ENCODE data around the gene SYNC.

The SYNC gene

GRCh38 chr1:32724678-32725614 is 22.4 kb upstream of the SYNC start:
- DNase-seq (ENCODE audit: low read depth): peak; percentile 84
- TF ChIP-seq CTCF (IDR thresholded peaks at IDR 0.05; ENCODE audit: control insufficient read depth, insufficient read depth, low read depth, low read length, missing control alignments): no peak
- H3K4me3 ChIP-seq (ENCODE audit: control insufficient read depth, low read depth, low read length): no peak overlapping the region

GRCh38 chr1:32719681-32720275 is 17.2 kb upstream of the SYNC start:
- DNase-seq (ENCODE audit: low read depth): no peak
- TF ChIP-seq CTCF (IDR thresholded peaks at IDR 0.05; ENCODE audit: control insufficient read depth, insufficient read depth, low read depth, low read length, missing control alignments): no peak
- no peak overlapping the region for H3K4me3 ChIP-seq (ENCODE audit: control insufficient read depth, low read depth, low read length)

- DNase-seq (ENCODE audit: low read depth): no peak
- no peak overlapping the region for H3K4me3 ChIP-seq (ENCODE audit: control insufficient read depth, low read depth, low read length)
- TF ChIP-seq CTCF (IDR thresholded peaks at IDR 0.05; ENCODE audit: control insufficient read depth, insufficient read depth, low read depth, low read length, missing control alignments): no peak
These were observed 16.0 kb upstream of the SYNC start for GRCh38 chr1:32718527-32718926.

GRCh38 chr1:32718036-32718435 is 15.5 kb upstream of the SYNC start:
- DNase-seq (ENCODE audit: low read depth): no peak
- no peak overlapping the region for H3K4me3 ChIP-seq (ENCODE audit: control insufficient read depth, low read depth, low read length)
- TF ChIP-seq CTCF (IDR thresholded peaks at IDR 0.05; ENCODE audit: control insufficient read depth, insufficient read depth, low read depth, low read length, missing control alignments): no peak

GRCh38 chr1:32717503-32717902 is 14.9 kb upstream of the SYNC start:
- no peak overlapping the region for H3K4me3 ChIP-seq (ENCODE audit: control insufficient read depth, low read depth, low read length)
- DNase-seq (ENCODE audit: low read depth): no peak
- no peak for TF ChIP-seq CTCF (IDR thresholded peaks at IDR 0.05; ENCODE audit: control insufficient read depth, insufficient read depth, low read depth, low read length, missing control alignments)

- DNase-seq (ENCODE audit: low read depth): no peak
- no peak for TF ChIP-seq CTCF (IDR thresholded peaks at IDR 0.05; ENCODE audit: control insufficient read depth, insufficient read depth, low read depth, low read length, missing control alignments)
- no peak overlapping the region for H3K4me3 ChIP-seq (ENCODE audit: control insufficient read depth, low read depth, low read length)
These were observed 14.0 kb upstream of the SYNC start for GRCh38 chr1:32716312-32717148.
